Osteoblast (primary cell): ENCODE results near the gene TBX3. TPM values are rescaled to one million over a fixed set of nuclear protein-coding genes. Genes with fewer than 3 reads are reported as not detected.

Experiments used
- DNase-seq: peaks from one replicate; pipeline ENCODE4 v3.0.0; 2011; ENCODE audit warnings: low spot score, mixed read lengths; ENCODE audit not compliant: insufficient read length; ENCODE audit errors: missing footprints
- H2AFZ ChIP-seq: 2 replicates; pipeline ENCODE4 v1.6.0; 2011; ENCODE audit warnings: mild to moderate bottlenecking, low read length
- H3K27ac ChIP-seq: 2 replicates; pipeline ENCODE4 v1.5.1; 2011; ENCODE audit warnings: mild to moderate bottlenecking, low read depth, low read length, moderate library complexity
- H3K27me3 ChIP-seq: 2 replicates; pipeline ENCODE4 v1.6.0; 2012; ENCODE audit warnings: mild to moderate bottlenecking, control low read depth, inconsistent platforms, low read length, moderate library complexity; ENCODE audit not compliant: insufficient read depth
- H3K36me3 ChIP-seq: 2 replicates; pipeline ENCODE4 v1.5.1; 2011; ENCODE audit warnings: mild to moderate bottlenecking, low read length, control low read depth, moderate library complexity; ENCODE audit not compliant: insufficient read depth
- H3K4me1 ChIP-seq: 2 replicates; pipeline ENCODE4 v1.5.1; 2011; ENCODE audit warnings: mild to moderate bottlenecking, low read length, control low read depth, moderate library complexity; ENCODE audit not compliant: insufficient read depth
- H3K4me2 ChIP-seq: 2 replicates; pipeline ENCODE4 v1.6.0; 2011; ENCODE audit warnings: mild to moderate bottlenecking, low read length; ENCODE audit not compliant: insufficient read depth
- H3K4me3 ChIP-seq: fragments of 200-600 bp; sonication (generic); 3 replicates; pipeline ENCODE4 v1.5.1; 2012; ENCODE audit warnings: mild to moderate bottlenecking, low read length, inconsistent platforms; ENCODE audit not compliant: insufficient read depth
- H3K79me2 ChIP-seq: 2 replicates; pipeline ENCODE4 v1.6.0; 2012; ENCODE audit warnings: mild to moderate bottlenecking, low read length, control low read depth, inconsistent platforms; ENCODE audit not compliant: insufficient read depth
- H3K9me3 ChIP-seq: 2 replicates; pipeline ENCODE4 v1.5.1; 2011; ENCODE audit warnings: low read depth, low read length, control low read depth
- H4K20me1 ChIP-seq: 2 replicates; pipeline ENCODE4 v1.6.0; 2012; ENCODE audit warnings: mild to moderate bottlenecking, low read length, control low read depth; ENCODE audit not compliant: insufficient read depth
- CTCF ChIP-seq: IDR thresholded peaks from 2 replicates; pipeline ENCODE4 v1.5.1; 2011; ENCODE audit warnings: mild to moderate bottlenecking, low read depth, low read length, moderate library complexity; ENCODE audit errors: extremely low read depth
- total RNA-seq: library from RNA; depleted of rRNA; stranded (reverse); fragments of >200 nt; gene quantifications from 2 replicates; pipeline ENCODE4 v1.2.3, GENCODE V29; 2012

TBX3 gene
- total RNA-seq, 1 donor, result 11.9 TPM

GRCh38 chr12:114721266-114721665 is 37.3 kb upstream of the TBX3 start:
- Histone ChIP-seq H4K20me1 (no peaks in the 10 kb centered on the region), H3K79me2 (no peaks in the 10 kb centered on the region), H3K4me3 (no peak overlapping the region), H2AFZ (no peak overlapping the region), H3K4me1 (no peaks in the 10 kb centered on the region), H3K27me3 (peaks cover 5% of the 10 kb centered on the region), H3K4me2 (no peak overlapping the region), H3K36me3 (no peaks in the 10 kb centered on the region), H3K27ac (no peak overlapping the region), H3K9me3 (no peaks in the 10 kb centered on the region)
- TF ChIP-seq CTCF, result no peak
- no peak for DNase-seq

DNA sequence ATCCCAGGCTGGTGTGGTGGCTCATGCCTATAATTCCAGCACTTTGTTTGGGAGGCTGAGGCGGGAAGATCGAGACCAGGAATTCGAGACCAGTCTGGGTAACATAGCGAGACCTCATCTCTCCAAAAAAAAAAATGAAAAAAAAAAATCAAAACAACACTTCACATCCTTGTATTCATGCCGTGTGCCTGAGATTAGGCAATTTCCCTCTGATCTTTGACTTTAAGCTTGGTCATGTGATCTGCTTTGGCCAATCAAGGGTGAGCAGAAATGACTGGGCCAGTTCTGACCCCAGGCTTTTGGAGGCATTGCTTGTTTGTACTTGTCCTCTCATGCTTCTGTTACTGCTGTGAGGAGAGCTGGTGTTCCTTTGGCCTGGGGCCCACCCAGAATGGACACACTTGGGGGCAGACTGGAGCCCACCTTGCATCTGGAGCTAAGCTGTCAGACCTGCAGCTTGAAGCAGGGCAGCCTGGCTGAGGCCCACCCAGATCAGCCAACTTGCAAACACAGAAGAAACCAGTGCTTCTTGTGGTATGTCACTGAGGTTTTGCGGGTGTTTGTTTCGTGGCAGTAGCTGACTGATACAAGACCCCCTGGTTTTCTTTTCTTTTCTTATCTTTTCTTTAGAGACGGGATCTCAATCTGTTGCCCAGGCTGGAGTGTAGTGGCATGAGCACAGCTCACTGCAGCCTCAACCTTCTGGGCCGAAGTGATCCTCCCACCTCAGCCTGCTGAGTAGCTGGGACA is 29.7 kb upstream of the TBX3 start:
- Histone ChIP-seq H3K79me2 (no peaks in the 10 kb centered on the region), H4K20me1 (no peaks in the 10 kb centered on the region), H3K4me2 (no peak overlapping the region), H3K4me1 (no peaks in the 10 kb centered on the region), H3K27ac (no peak overlapping the region), H2AFZ (no peak overlapping the region), H3K27me3 (peaks cover 29% of the 10 kb centered on the region), H3K36me3 (no peaks in the 10 kb centered on the region), H3K9me3 (no peaks in the 10 kb centered on the region), H3K4me3 (no peak overlapping the region)
- DNase-seq, result no peak
- no peak for TF ChIP-seq CTCF

GRCh38 chr12:114711689-114712152 is 27.7 kb upstream of the TBX3 start:
- Histone ChIP-seq H3K4me2 (no peak overlapping the region), H3K27me3 (peaks cover 26% of the 10 kb centered on the region), H3K4me3 (no peak overlapping the region), H3K27ac (no peak overlapping the region), H4K20me1 (no peaks in the 10 kb centered on the region), H3K4me1 (no peaks in the 10 kb centered on the region), H3K79me2 (no peaks in the 10 kb centered on the region), H3K9me3 (no peaks in the 10 kb centered on the region), H3K36me3 (no peaks in the 10 kb centered on the region), H2AFZ (no peak overlapping the region)
- no peak for TF ChIP-seq CTCF
- DNase-seq, result no peak

- no peak for TF ChIP-seq CTCF
- Histone ChIP-seq H3K4me3 (peak overlapping the region; percentile 51), H3K27ac (no peak overlapping the region), H4K20me1 (no peaks in the 10 kb centered on the region), H2AFZ (peak overlapping the region; percentile 42), H3K9me3 (no peaks in the 10 kb centered on the region), H3K27me3 (peaks cover 26% of the 10 kb centered on the region), H3K4me2 (peak overlapping the region; percentile 74), H3K36me3 (no peaks in the 10 kb centered on the region), H3K4me1 (no peaks in the 10 kb centered on the region), H3K79me2 (no peaks in the 10 kb centered on the region)
- DNase-seq, result no peak
These were observed 26.2 kb upstream of the TBX3 start for GRCh38 chr12:114710151-114710550.
